HG03521 (cell line): ENCODE results near the gene FKBP1C.
"Not testable (repeated sequence)": the region's sequence is repeated elsewhere in the genome, so short reads cannot be mapped to it uniquely, and the experiment has no call there.

Experiments
- ATAC-seq: cut with Tn5 transposase; IDR thresholded peaks from one replicate; pipeline ENCODE4 v1.9.1; 2021; ENCODE audit warnings: mild to moderate bottlenecking, moderate library complexity; ENCODE audit not compliant: unreplicated experiment

FKBP1C gene

GRCh38 chr6:63211343-63211742 is at the start of gene FKBP1C:
Gene FKBP1C (plus strand): TSS chr6:63211469.
- not testable (repeated sequence) for ATAC-seq

- ATAC-seq = not testable (repeated sequence)
These were observed 47.0 kb upstream of the FKBP1C start for GRCh38 chr6:63164047-63164803.

GRCh38 chr6:63174173-63174572 is 37.1 kb upstream of the FKBP1C start:
- no peak for ATAC-seq

GRCh38 chr6:63176181-63176580 is 35.1 kb upstream of the FKBP1C start:
- ATAC-seq = no peak

GRCh38 chr6:63180367-63180766 is 30.9 kb upstream of the FKBP1C start:
- no peak for ATAC-seq

- ATAC-seq = no peak
These were observed 24.3 kb upstream of the FKBP1C start for GRCh38 chr6:63186970-63187369.

- ATAC-seq = no peak
These were observed 22.4 kb upstream of the FKBP1C start for GRCh38 chr6:63188828-63189227.

- no peak for ATAC-seq
These were observed 17.9 kb upstream of the FKBP1C start for GRCh38 chr6:63193324-63193723.

- ATAC-seq = no peak
These were observed 13.5 kb upstream of the FKBP1C start for GRCh38 chr6:63197741-63198140.

- no peak for ATAC-seq
These were observed 2.1 kb downstream of the FKBP1C start for GRCh38 chr6:63213325-63213724.

- ATAC-seq = no peak
These were observed 3.5 kb downstream of the FKBP1C start for GRCh38 chr6:63214816-63215215.

- no peak for ATAC-seq
These were observed 12.9 kb downstream of the FKBP1C start for GRCh38 chr6:63224179-63224578.

GRCh38 chr6:63225987-63226386 is 14.7 kb downstream of the FKBP1C start:
- not testable (repeated sequence) for ATAC-seq

- not testable (repeated sequence) for ATAC-seq
These were observed 16.9 kb downstream of the FKBP1C start for GRCh38 chr6:63227928-63228894.

GRCh38 chr6:63230027-63230426 is 18.8 kb downstream of the FKBP1C start:
- not testable (repeated sequence) for ATAC-seq

GRCh38 chr6:63230511-63230910 is 19.2 kb downstream of the FKBP1C start:
- ATAC-seq = not testable (repeated sequence)

- ATAC-seq = no peak
These were observed 25.1 kb downstream of the FKBP1C start for GRCh38 chr6:63236398-63236817.

GRCh38 chr6:63245420-63245819 is 34.2 kb downstream of the FKBP1C start:
- ATAC-seq = no peak

GRCh38 chr6:63245909-63246308 is 34.6 kb downstream of the FKBP1C start:
- ATAC-seq = no peak

- ATAC-seq = no peak
These were observed 35.3 kb downstream of the FKBP1C start for GRCh38 chr6:63246581-63246980.

GRCh38 chr6:63249875-63250482 is 38.7 kb downstream of the FKBP1C start:
- no peak for ATAC-seq
